ENCODE data around the gene PRAME. TPM values are rescaled to one million over a fixed set of nuclear protein-coding genes. Genes with fewer than 3 reads are reported as not detected.

The PRAME gene
- total and polyA plus RNA-seq, 7 donors = 0.03 TPM; not detected in 6

DNA sequence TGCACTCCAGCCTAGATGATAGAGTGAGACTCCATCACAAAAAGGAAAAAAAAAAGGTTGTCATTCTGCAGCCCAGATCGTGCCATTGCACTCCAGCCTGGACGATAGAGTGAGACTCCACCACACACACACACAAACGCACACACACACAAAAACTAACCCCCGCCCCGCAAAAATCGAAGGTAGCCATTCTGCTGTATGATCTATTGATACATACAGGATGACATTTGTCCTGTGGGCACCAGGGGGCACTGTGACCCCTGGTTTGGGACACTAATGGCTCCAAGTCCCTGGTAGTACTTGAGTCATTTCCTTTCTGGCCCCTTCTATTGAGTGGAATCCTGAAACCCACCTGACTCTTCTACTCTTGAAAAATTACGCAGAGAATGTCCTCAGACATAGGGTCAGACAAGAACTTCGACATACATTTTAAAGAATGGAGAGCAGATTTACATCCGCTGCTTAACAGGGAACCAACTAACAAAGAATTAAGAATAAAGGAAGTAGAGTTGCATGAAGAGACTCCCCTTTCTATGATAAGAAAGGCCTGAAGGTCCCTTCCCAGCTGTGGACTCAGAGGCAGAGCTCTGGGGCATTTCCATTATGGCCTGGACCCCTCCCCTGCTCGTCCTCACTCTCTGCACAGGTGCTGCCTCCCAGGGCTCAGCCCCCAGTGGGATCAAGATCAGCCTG lies 35.0 kb upstream of the PRAME start:
- TF ChIP-seq, protein P1, sequence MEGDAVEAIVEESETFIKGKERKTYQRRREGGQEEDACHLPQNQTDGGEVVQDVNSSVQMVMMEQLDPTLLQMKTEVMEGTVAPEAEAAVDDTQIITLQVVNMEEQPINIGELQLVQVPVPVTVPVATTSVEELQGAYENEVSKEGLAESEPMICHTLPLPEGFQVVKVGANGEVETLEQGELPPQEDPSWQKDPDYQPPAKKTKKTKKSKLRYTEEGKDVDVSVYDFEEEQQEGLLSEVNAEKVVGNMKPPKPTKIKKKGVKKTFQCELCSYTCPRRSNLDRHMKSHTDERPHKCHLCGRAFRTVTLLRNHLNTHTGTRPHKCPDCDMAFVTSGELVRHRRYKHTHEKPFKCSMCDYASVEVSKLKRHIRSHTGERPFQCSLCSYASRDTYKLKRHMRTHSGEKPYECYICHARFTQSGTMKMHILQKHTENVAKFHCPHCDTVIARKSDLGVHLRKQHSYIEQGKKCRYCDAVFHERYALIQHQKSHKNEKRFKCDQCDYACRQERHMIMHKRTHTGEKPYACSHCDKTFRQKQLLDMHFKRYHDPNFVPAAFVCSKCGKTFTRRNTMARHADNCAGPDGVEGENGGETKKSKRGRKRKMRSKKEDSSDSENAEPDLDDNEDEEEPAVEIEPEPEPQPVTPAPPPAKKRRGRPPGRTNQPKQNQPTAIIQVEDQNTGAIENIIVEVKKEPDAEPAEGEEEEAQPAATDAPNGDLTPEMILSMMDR (IDR thresholded peaks at IDR 0.05) = peak; percentile 39
- Histone ChIP-seq H3K27me3 (ENCODE audit: insufficient read depth in 3 of 3, low read length in 2 of 3) (no peaks in the 10 kb centered on the region), H3K4me3 (no peak overlapping the region), H3K27ac (no peak overlapping the region), H3K4me1 (no peaks in the 10 kb centered on the region), H3K9me3 (no peaks in the 10 kb centered on the region), H3K36me3 (ENCODE audit: insufficient read depth in 1 of 2, low read depth in 1 of 2) (no peaks in the 10 kb centered on the region)
- ATAC-seq (no peak), DNase-seq (no peak)
- WGBS, 3 donors = 56 to 60% (median 57%) methylated on average over 10 of the region's 10 CpGs
- intact Hi-C loops (cut with DNase I) = loop anchor here in 1 of 2 donors (10.0 kb wide), 1 partner anchor 281 kb away; no protein-coding TSS in a partner anchor

DNA sequence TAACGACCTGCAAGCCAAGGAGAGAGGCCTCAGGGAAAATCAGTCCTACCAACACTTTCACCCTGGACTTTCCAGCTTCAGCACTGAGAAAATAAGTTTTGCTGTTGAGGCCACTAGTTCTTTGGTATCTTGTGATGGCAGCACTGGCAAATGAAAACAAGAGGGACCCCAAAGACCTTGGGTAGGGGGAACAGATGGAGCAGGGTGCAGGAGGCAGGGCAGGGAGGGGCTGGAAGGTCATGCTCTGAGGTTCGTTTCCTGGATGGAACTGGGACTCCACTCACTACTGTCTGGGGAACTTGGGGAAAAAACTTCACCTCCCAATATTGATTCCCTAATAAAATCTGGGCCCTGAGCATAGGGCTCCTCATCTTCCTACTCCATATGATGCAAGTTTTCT lies 34.2 kb upstream of the PRAME start:
- Histone ChIP-seq H3K9me3 (no peaks in the 10 kb centered on the region), H3K36me3 (ENCODE audit: insufficient read depth in 1 of 2, low read depth in 1 of 2) (no peaks in the 10 kb centered on the region), H3K4me1 (no peaks in the 10 kb centered on the region), H3K27ac (no peak overlapping the region), H3K4me3 (no peak overlapping the region), H3K27me3 (ENCODE audit: insufficient read depth in 3 of 3, low read length in 2 of 3) (no peaks in the 10 kb centered on the region)
- ATAC-seq (no peak), DNase-seq (no peak)
- TF ChIP-seq, protein P1 (IDR thresholded peaks at IDR 0.05) = no peak
- intact Hi-C loops (cut with DNase I) = loop anchor here in 1 of 2 donors (10.0 kb wide), 1 partner anchor 282 kb away; no protein-coding TSS in a partner anchor
- 63 to 70% (median 68%) methylated on average over 2 of the region's 2 CpGs for WGBS, 3 donors

GRCh38 chr22:22591348-22592299 lies 32.6 kb upstream of the PRAME start:
- 41 to 57% (median 43%) methylated on average over 8 of the region's 8 CpGs for WGBS, 3 donors
- no peaks in the 10 kb centered on the region for H3K9me3 ChIP-seq
- ATAC-seq = peak in 1 of 4 donors; percentile 41
- intact Hi-C loops (cut with DNase I) = loop anchor here in 1 of 2 donors (10.0 kb wide), 1 partner anchor 283 kb away; no protein-coding TSS in a partner anchor
- no peaks in the 10 kb centered on the region for H3K36me3 ChIP-seq (ENCODE audit: insufficient read depth in 1 of 2, low read depth in 1 of 2)
- H3K27ac ChIP-seq = no peak overlapping the region
- no peak overlapping the region for H3K4me3 ChIP-seq
- no peaks in the 10 kb centered on the region for H3K4me1 ChIP-seq
- peaks cover 0 to 11% (median 0%) of the 10 kb centered on the region in 3 donors for H3K27me3 ChIP-seq (ENCODE audit: insufficient read depth in 3 of 3, low read length in 2 of 3)
- TF ChIP-seq, protein P1 (IDR thresholded peaks at IDR 0.05) = no peak
- DNase-seq = no peak

- ATAC-seq = no peak
- H3K27me3 ChIP-seq (ENCODE audit: insufficient read depth in 3 of 3, low read length in 2 of 3) = peaks cover 0 to 13% (median 0%) of the 10 kb centered on the region in 3 donors
- H3K27ac ChIP-seq = no peak overlapping the region
- H3K9me3 ChIP-seq = no peaks in the 10 kb centered on the region
- intact Hi-C loops (cut with DNase I) = loop anchor here in 1 of 2 donors (10.0 kb wide), 1 partner anchor 284 kb away; no protein-coding TSS in a partner anchor
- TF ChIP-seq, protein P1 (IDR thresholded peaks at IDR 0.05) = no peak
- no peak for DNase-seq
- no peak overlapping the region for H3K4me3 ChIP-seq
- H3K4me1 ChIP-seq = no peaks in the 10 kb centered on the region
- WGBS, 3 donors = 93 to 94% (median 93%) methylated on average over 8 of the region's 8 CpGs
- H3K36me3 ChIP-seq (ENCODE audit: insufficient read depth in 1 of 2, low read depth in 1 of 2) = no peaks in the 10 kb centered on the region
Observed at GRCh38 chr22:22590136-22590891, 31.2 kb upstream of the PRAME start.

Measured in psoas muscle (tissue), 8 donors.